ENCODE data around the gene WDR4. TPM values are rescaled to one million over a fixed set of nuclear protein-coding genes. Genes with fewer than 3 reads are reported as not detected.
A peak's percentile ranks its signal among the peaks of the same experiment; 100 is the strongest.

The WDR4 gene
- total and polyA plus RNA-seq, 8 donors, result 10.3 to 30.7 (median 12.2) TPM

DNA sequence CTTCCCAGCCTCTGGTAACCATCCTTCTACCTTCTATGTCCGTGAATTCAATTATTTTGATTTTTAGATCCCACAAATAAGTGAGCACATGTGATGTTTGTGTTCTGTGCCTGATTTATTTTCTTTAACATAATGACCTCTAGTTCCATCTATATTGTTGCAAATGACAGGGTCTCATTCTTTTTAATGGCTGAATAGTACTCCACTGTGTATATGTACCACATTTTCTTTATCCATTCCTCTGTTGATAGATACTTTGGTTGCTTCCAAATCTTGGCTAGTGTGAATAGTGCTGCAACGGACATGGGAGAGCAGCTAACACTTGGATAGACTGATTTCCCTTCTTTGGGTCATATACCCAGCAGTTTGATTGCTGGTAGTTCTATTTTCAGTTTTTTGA lies 51.8 kb downstream of the WDR4 start:
- no peak overlapping the region for H3K27ac ChIP-seq
- H3K9me3 ChIP-seq, result no peaks in the 10 kb centered on the region
- H3K36me3 ChIP-seq, result no peaks in the 10 kb centered on the region
- TF ChIP-seq CTCF (IDR thresholded peaks at IDR 0.05), result no peak
- DNase-seq, result no peak
- peaks cover 0 to under 1% of the 10 kb centered on the region in 2 donors for H3K4me1 ChIP-seq
- no peak for ATAC-seq
- peaks cover 4 to 64% of the 10 kb centered on the region in 2 donors for H3K27me3 ChIP-seq
- intact Hi-C loops (cut with DNase I), result no loop called here
- H3K4me3 ChIP-seq, result no peak overlapping the region

DNA sequence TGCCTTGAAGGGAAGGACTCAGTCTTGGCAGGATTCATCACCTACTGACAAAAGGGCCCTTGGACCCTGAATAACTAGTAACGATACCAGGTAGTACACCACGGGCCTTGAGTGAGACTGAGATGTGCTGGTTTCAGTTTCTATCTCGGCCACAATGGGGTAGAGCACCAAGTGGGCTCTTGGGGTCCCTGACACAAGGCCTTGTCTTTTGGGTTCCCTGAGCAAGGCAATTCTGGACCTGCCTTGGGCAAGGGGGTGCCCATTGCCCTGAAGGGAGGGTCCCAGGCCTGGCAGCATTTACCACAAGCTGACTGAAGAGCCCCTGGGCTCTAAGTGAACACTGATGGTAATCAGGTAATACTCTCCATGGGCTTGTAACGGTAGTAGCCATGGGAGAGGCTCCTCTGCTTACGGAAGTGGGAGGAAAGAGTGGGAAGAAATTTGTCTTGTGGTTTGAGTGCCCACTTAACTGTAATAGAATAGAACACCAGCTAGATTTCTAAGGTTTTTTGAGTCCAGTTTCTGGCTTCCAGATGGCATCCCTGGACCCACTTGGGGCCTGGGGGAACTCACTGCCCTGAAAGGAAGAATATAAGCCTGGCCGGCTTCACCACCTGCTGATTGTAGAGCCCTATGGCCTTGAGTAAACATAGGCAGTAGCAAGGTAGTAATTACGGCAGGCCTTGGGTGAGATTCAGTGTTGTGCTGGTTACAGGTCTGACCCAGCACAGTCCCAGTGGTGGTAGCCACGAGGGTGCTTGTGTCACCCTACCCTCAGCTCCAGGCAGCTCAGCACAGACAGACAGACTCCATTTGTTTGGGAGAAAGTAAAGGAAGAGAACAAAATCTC lies 58.5 kb downstream of the WDR4 start:
- no peak for TF ChIP-seq CTCF (IDR thresholded peaks at IDR 0.05)
- Histone ChIP-seq H3K4me3 (no peak overlapping the region), H3K27ac (no peak overlapping the region), H3K4me1 (no peaks in the 10 kb centered on the region), H3K36me3 (no peaks in the 10 kb centered on the region), H3K27me3 (peaks cover 0 to 4% of the 10 kb centered on the region in 2 donors), H3K9me3 (peaks cover 0 to 3% of the 10 kb centered on the region in 2 donors)
- intact Hi-C loops (cut with DNase I), result no loop called here
- DNase-seq, result no peak
- ATAC-seq, result peak; percentile 19

- H3K36me3 ChIP-seq, result no peaks in the 10 kb centered on the region
- no peaks in the 10 kb centered on the region for H3K4me1 ChIP-seq
- H3K27ac ChIP-seq, result no peak overlapping the region
- TF ChIP-seq CTCF (IDR thresholded peaks at IDR 0.05), result no peak
- peaks cover 0 to 3% of the 10 kb centered on the region in 2 donors for H3K27me3 ChIP-seq
- ATAC-seq (no peak), DNase-seq (no peak)
- H3K9me3 ChIP-seq, result peaks cover 0 to 11% of the 10 kb centered on the region in 2 donors
- no peak overlapping the region for H3K4me3 ChIP-seq
- intact Hi-C loops (cut with DNase I), result loop anchor here in 1 of 2 donors (5.0 kb wide), 1 partner anchor 223 kb away; no protein-coding TSS in a partner anchor
Measured at GRCh38 chr21:42819861-42820615, 59.3 kb downstream of the WDR4 start.

- intact Hi-C loops (cut with DNase I), result loop anchor here in 1 of 2 donors (5.0 kb wide), 1 partner anchor 221 kb away; no protein-coding TSS in a partner anchor
Measured at GRCh38 chr21:42818328-42818749, 61.0 kb downstream of the WDR4 start.

More at GRCh38 chr21:42818328-42818749, 61.0 kb downstream of the WDR4 start:
- peak in 3 of 4 donors; percentile 56 to 85 (median 65) for DNase-seq
- peaks cover 0 to 13% of the 10 kb centered on the region in 2 donors for H3K9me3 ChIP-seq
- no peaks in the 10 kb centered on the region for H3K4me1 ChIP-seq
- H3K36me3 ChIP-seq, result no peaks in the 10 kb centered on the region
- peak; percentile 82 to 92 for TF ChIP-seq CTCF (IDR thresholded peaks at IDR 0.05)
- H3K27ac ChIP-seq, result no peak overlapping the region
- H3K27me3 ChIP-seq, result no peaks in the 10 kb centered on the region
- peak; percentile 98 for ATAC-seq
- no peak overlapping the region for H3K4me3 ChIP-seq
